GM21515 (cell line): ENCODE measurements around the gene NOBOX.
A peak's percentile ranks its signal among the peaks of the same experiment; 100 is the strongest.
"Not testable (repeated sequence)": the region's sequence is repeated elsewhere in the genome, so short reads cannot be mapped to it uniquely, and the experiment has no call there.

Experiments
- ATAC-seq: cut with Tn5 transposase; IDR thresholded peaks from one replicate; pipeline ENCODE4 v1.9.1; 2021; ENCODE audit not compliant: unreplicated experiment

The NOBOX gene

DNA sequence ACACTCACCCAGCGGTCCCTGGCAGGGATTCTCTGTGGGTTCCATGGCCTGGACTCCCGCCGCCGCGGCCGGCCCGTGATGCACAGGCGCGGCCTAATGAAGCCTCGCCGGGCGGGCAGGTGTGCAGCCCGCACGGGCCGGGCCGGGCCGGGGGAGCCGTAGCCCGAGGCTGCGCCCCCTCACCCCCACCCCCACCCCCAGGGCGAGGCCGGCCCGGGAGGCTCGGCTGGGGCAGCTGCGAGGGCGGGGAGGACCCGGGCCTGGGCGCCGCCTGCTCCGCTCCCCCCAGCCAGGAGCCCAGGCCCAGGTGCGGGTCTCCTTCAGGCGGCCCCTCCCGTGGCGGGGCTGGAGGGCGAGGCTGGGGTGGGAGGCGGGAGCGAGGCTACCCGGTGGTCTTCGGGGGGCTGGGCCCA lies at the start of gene NOBOX:
Gene NOBOX, minus strand, starts transcription at position 45 of the 413 bp plus-strand sequence.
- no peak for ATAC-seq

DNA sequence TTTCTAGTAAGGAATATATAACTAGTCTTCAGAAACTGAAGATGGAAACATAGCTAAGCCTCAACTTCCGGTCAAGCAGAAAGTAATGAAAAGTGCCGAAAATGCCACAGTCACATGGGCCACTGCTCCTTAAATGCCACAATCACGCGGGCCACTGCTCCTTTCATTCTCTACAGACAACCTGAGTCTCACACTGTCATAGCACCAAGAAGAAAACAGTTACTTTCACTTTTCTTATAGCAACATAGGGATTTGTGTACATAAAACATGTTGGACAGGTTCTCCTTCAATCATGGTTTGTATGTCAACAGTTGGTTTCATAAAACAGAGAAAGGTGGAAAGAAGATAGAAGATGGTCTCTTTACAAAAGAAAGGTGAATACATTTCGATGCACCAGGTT lies 48.6 kb upstream of the NOBOX start:
- peak; percentile 42 for ATAC-seq

DNA sequence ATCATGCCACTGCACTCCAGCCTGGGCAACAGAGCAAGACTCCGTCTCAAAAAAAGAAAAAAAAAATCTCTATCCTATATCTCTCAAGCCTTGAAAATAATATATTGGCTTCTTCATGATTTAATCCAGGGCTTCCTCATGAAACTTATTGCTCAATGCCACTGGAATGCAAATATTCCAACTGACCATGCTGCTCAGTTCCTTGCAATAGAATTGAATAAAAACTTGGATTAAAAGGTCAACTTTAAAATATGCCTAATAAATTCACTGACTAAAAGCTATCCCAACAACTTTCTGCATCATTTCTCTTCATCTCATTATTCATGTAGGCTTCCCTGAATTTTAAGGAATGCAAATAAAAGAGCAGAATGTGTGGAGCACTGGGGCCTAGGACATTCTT lies 42.1 kb upstream of the NOBOX start:
- no peak for ATAC-seq

DNA sequence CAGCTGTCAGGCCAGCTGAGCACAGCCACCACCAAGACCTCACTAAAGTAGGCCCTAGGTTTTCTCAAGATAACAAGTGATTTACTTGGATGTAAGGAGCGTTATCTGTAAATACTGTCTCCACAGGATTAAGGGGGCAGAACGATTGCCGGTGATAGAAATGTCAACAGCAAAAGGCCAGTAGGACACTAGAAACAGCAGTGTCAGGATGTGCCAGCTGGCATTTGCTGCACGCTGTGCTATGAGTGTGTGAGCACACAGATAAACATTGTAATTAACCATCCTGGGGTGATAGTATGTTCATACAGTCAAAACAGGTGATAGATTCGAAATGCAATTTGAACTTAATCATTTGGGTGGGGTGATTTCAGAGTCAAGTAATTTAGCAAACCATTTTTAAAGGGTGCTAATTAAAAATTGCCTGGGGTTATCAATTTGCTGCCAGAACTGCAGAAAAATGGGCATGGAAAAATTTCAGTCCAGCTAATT lies 36.3 kb upstream of the NOBOX start:
- no peak for ATAC-seq

DNA sequence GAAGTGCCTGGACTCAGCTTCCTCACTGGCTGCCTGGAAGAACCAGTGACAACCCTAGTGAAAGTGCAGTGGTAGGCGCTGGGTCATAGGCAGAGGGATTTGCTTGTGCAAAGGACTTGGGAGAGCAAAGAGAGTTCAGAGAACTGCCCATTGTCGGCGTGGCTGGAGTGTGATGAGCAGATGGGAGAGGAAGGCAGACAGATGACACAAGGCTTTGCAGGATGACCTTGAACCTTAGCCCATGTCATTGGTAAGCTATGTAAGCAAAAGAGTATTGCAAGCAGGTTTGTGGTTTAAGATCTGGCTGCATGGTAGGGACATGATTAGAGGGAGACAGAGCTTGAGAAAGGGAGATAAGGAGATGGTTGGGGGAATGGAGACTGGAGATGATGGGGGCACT lies 35.3 kb upstream of the NOBOX start:
- ATAC-seq, result no peak

DNA sequence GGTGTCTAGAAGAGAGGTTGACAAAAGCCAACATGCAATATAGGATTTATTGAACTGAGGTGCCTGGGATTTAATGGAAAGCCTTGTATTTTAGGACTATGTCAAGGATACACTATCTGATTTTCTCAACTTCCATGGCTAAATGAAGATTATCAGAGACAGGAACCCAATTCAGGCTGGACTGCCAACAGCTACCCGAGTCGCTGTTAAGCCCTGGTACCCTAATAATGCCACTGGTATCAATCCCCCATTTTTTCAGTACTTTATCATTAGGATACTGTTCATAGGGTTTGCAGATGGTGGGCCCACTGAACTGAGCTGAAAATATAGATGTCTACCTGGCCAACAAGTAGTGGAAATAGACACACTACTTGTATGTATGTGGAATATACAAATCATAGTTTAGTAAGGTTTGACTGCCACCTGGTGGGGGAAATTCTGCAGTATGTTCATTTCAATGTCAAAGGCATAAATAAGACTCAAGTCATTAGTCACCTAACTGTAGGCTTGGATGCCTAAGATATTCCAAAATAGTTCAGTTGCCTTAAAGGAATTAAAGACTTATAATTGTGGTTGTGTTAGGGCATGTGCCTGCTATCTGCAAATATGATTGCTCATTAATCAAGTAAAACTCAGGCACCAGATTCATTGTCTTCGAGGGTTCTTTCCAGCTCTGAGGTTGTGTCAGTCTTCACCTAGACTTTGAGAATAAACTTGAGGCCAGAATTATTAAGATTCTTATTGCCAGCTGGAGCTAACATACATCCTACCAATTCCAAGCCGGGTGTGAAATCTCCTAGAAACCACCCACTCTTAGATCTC lies 34.1 kb upstream of the NOBOX start:
- ATAC-seq, result peak; percentile 69

DNA sequence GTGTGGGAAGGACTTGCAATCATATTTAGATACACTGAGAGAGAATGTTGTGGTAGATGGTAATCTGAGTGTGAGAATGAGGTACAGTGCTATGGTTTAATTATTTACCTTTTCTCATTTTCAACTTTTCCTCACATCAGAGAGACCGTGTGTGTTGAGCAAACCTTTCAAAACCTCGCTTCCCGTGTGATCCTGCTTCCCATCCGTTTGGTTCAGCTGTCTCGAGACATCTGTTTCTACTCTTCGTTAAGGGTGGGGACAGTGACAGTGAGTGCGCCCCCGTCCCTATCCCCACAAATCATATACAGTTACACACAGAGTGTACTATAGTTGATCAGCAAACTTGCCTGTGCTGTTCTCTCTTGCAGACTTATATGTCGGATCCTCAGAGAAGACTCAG lies 33.0 kb upstream of the NOBOX start:
- ATAC-seq, result no peak

DNA sequence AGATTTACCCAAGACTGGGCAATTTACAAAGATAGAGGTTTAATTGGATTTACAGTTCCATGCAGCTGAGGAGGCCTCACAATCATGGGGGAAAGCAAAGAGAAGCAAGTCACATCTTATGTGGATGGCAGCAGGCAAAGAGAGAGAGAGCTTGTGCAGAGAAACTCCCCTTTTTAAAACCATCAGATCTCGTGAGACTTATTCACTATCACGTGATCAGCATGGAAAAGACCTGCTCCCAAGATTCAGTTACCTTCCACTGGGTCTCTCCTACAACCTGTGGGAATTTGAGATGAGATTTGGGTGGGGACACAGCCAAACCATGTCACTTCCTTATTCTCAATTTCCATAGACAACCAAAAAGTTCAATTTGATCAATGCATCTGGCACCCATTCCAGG lies 24.9 kb upstream of the NOBOX start:
- ATAC-seq, result no peak

DNA sequence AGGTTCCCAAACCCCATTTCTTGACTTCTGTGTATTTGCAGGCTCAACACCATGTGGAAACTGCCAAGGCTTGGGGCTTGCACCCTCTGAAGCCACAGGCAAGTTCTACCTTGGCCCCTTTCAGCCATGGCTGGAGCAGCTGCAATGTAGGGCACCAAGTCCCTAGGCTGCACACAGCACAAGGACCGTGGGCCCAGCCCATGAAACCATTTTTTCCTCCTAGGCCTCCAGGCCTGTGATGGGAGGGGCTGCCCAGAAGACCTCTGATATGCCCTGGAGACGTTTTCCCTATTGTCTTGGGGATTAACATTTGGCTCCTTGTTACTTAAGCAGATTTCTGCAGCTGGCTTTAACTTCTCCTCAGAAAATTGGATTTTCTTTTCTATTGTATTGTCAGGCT lies 24.0 kb upstream of the NOBOX start:
- ATAC-seq, result not testable (repeated sequence)

DNA sequence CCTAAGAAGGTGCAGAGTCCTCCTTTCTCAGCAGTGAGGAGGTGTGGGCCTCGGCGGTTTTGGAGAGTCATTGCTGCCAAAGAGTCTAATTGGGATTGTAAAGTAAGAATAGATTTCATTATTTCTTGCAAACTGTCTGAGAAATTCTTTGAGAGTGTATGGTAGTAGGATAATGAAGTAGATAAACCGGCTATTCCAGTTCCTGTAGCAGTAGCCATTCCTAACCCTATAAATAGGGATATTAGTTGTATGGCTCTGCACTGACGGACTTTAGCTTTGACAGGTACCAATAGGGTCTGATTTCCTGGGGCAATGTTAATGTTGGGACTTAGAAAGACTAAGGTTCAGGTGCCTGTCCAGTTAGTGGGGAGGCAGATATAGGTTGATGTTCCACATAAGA lies 15.4 kb upstream of the NOBOX start:
- not testable (repeated sequence) for ATAC-seq

DNA sequence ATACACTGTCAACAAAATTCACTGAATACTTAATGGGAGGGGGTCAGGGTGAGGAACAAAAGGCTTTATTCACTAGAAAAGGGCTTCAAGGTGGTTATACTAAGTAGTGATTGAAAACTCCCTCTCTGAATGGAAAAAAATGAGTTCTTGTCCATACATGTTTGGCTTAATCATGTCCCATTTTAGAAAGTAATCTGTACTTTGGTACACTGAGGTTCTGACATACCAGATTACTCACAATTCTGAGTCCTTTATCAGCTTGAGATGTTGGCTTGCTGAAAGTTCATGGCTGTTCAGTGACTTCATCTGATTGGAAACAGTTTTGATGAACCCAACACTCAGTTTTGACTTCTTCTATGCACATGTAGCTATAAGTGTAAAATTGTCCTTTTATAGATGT lies 12.8 kb upstream of the NOBOX start:
- ATAC-seq, result no peak

DNA sequence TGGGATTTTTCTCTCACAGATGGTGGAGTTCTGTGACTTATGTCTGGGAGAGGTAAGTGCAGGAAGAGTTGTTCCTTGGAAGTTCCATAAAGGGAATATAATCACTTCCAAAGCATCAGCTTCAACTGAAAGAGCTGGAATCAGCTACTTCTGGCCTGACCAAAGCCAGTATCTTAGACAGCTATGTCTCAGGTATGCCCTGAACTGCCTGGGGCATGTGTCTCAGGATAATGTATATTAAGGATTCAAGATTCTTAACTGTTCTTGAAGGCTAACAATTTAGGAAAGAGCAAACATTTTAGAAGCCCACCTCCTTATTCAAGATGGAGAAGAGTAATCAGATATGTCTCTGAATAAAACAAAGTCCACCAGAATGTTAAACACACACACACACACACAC lies 12.4 kb upstream of the NOBOX start:
- no peak for ATAC-seq

DNA sequence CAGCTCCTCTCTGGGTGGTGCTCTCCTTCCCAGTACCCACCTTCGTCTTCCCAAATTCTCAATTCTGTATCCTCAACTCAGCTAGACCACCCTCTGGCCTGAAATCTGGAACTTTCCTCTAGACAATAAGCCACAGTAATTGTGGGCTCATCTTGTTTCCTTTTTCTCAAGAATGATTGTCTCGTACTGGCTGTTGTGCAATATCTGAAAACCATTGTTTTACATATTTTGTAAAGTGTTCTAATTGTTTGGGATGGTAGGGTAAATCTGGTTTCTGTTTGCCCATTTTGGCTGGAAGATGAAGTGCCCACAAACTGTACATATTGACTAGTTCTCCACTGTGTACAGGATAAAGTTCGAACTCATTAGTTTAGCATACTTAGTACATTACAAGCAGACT lies 11.3 kb upstream of the NOBOX start:
- no peak for ATAC-seq

DNA sequence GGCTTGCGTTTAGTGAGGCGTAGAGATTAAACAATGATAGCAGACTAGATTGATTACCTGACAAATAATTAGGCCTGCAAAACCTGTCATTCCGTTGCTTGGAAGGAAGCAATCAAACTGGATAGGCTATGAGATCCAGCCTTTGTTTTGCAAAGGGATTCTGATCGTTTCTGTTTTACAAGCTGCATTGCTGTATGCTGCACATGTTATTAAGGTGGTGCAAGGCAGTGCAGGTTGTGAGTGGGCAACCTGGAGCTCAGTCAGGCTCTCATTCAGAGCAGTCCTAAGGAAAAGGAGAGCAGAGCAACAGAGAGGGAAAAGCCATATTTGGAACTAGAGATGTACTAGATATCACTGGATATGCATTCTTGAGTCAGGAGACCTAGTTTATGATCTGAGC lies 6.9 kb upstream of the NOBOX start:
- no peak for ATAC-seq

DNA sequence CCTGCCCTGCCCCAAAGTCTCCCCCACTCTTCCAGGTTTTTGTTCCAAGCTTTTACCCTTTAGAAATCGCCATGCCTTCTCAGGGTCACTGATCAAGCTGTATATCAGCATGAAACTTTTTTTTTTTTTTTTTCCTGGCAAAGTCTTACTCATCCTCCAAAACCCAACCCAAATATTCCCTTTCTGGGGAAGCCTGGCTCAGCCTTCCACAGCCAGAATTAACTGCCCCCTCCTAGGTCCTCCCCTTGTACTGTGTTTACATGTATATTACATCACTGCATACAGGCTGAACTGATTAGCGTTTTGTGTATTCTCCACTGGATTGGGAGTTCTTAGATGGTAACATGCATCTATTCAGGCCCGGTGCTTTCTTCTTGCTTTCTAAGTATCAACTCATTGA lies 4.6 kb upstream of the NOBOX start:
- no peak for ATAC-seq

DNA sequence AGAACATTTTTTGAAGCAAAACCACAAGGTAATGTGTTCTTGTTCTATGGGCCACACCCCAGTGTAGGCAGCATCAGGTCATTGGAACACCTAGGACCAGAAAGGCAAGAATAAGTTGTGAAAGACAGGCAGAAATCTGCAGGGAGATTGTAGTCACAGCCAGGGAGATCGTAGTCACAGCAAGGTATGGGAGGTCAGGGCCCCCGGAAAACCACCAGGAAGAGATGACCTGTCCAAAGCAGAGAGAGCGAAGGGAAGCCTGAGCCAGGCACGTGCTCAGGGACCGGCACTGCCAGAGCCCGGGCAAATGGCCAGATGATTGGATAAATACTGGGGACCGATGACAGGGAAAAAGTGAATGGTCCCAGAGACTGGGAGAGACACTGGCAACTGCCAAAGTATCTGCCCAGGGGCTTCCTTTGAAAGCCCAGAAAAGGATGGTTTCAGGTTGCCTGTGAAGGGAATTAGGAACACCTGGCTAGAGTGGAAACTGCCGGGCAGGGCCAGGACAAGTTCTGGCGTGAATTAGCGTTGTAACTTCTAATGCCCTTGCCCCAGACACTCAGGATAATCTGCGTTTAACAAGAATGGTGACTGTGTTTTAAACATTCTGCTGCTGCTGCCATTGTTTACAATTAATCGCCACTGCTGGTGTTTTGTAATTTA lies 3.9 kb upstream of the NOBOX start:
- no peak for ATAC-seq

DNA sequence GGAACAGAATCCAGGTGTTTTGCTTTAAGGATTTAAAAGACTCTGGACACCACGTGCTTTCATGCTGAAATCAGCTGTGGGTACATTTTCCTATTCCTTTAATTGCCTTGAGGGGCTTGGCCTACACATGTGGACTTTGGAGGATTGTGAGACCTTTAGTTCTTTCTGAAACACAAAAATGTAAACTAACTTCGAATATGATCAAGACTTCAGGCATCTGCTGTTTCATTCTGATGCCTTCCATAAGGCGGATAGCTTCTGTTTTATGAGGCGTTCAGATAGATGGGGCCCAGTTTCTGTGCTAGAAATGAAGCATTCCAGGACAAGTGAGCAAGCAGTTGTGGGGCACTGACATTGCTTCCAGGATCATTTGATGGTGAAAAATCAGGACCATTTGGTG lies 1.5 kb upstream of the NOBOX start:
- no peak for ATAC-seq

DNA sequence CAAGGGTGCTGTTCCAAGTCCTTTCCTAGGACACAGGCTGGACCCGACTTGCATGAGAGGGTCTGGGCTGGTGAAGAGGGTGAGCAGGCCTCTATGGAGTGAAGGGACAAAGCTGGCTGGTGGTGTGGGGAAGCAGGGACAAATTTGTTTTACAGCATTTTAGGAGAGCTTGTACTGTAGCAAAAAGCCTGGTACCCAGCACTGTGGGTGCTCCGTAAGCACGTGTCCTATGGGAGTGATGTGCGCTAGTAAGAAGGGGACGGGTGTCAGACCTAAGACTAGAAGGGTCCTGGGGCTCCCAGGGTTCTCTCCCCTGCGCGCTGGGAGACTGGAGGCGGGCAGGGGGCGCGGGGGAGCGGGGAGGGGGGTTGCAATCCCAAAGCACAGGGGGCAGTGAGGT lies 391 bp downstream of the NOBOX start:
- no peak for ATAC-seq

DNA sequence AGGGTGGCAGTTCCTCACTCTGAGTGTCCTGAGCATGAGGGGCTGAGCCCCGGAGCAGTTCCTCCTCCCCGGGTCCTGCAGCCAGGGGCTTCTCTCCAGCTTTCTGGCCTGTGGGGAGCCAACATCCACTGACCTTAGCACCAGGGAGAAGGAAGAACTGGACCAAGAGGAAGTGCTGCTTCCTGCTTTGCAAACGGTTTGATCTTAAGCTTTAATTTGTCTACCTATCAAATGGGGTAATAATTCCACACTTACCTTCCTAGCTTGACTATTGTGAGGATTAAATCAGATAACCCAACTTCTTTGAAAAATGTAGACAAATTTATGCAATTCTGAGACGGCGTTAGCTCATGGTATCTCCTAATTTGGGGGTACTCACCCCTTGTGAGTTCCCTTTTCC lies 2.0 kb downstream of the NOBOX start:
- no peak for ATAC-seq

DNA sequence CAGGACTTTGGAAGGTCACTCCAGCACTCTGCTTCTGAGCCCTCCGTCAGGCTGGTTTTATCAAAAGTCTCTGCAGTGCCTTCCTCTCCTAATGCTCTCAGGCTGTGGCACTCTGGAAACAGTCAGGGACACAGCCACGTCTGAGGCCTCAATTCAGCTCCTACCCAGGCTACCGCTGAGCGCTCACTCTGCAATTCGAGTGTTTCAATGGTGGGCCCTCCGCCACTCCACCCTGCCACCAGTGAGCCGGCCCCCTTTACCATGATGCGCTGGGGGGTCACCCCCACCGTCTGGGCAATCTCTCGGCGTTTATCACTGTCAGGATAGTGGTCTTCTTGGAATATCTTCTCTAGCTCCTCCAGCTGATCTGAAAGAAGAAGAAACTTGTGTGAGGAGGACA lies 3.5 kb downstream of the NOBOX start:
- ATAC-seq, result no peak

DNA sequence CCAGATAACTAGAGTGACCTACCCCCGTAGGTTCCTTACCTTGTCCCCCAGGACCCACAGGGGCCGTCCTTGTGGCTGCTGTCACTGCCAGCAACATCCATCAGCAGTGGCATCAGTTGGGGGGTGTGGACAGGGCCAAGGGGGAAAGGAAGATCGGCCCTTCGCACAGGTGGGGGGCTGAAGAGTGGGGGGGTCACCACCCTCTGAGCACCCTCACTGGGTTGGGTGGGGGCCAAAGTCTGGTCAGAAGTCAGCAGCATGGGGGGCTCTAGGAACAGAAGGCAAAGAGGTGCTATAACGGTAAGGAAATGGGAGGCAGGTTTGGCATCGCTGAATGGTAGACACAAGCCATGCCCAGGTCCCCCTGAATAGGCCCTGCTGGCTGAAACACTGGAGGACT lies 4.6 kb downstream of the NOBOX start:
- no peak for ATAC-seq

DNA sequence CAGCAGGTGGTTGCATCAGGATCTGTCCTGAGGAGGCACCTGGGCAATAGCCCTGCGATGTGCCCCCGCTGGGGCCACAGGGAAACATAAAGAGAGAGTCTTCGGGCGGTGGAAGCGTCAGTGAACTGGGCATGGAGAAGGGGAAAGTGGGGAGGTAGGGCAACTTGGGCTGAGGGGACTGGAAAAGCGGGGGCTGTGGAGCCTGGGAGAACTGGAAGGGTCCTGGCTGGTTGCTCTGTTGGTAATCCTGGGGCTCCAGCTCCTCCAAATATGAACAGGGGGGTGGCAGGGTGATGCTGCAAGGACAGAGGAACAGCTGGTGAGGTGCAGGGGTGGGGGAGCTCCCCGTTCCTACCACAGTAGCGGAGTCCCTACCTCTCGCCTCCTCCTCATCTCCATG lies 5.2 kb downstream of the NOBOX start:
- ATAC-seq, result no peak

DNA sequence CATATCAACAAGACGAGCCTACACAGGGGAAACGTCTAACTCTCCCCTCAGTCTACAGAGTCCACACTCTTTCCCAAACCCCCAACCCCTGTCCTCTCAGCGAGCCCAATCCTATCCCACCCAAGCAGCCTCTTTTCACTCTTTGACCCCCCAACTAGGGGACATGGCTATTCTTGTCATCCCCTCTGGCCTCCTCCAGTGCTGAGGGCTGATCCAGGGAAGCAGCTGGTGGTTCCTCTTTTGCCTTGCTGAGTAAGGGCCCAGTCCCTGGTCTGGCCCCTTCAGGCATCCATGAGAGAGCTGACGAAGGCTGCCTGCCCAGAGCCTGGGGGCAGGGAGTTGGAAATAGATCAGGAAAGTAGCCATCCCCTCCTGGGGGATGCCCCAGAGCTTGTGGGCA lies 6.4 kb downstream of the NOBOX start:
- ATAC-seq, result no peak
